ENCODE data around the gene GABARAP.

The GABARAP gene

DNA sequence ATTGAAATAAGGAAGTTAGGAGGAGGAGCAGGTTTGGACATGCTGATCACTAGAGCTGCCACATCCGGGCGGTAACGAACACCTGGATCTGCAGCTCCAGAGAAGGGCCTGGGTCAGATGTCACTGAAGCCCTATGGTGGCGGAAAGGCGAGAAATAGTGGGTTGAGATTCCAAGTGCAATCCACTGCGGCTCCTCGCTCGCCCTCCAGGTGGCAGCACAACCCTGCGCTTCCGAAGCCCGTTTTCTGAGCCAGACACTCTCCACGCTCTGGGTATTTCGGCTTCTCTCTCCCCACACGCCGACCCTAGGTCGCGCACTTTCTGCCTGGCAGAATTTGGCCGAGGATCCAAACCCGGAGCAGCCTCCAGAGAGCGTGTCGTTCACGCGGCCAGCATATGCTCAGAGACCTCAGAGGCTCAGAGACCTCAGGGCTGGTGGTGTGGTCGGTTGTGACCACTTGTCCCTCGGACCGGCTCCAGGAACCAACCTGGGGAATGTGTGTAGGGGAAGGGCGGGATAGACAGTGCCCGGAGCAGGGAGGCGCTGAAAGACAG lies 38.3 kb upstream of the GABARAP start:
- no peak overlapping the region for H4K5ac ChIP-seq (ENCODE audit: low read length)
- H3K18ac ChIP-seq (ENCODE audit: low read length) = no peak overlapping the region
- no peak overlapping the region for H4K8ac ChIP-seq (ENCODE audit: low read depth, low read length)
- H3K4me1 ChIP-seq (ENCODE audit: control insufficient read depth, low read depth, low read length) = no peaks in the 10 kb centered on the region
- H2BK120ac ChIP-seq (ENCODE audit: low read depth, low read length) = no peak overlapping the region
- no peak overlapping the region for H2BK5ac ChIP-seq (ENCODE audit: low read length)
- H2BK15ac ChIP-seq (replicated peaks; ENCODE audit: low read depth) = no peak overlapping the region
- H3K9ac ChIP-seq (ENCODE audit: low read length) = peak overlapping the region; percentile 30
- peak overlapping the region; percentile 41 for H3K4me2 ChIP-seq (ENCODE audit: low read length)
- no peak overlapping the region for H3K27ac ChIP-seq (ENCODE audit: low read depth, low read length)
- no peaks in the 10 kb centered on the region for H3K79me1 ChIP-seq (ENCODE audit: low read length)
- WGBS (ENCODE audit: extremely low coverage, insufficient coverage, low lambda C conversion rate) = no CpG with 5 or more reads among the region's 29 CpGs
- H3K56ac ChIP-seq (ENCODE audit: low read length) = peak overlapping the region; percentile 61
- no peak overlapping the region for H3K4me3 ChIP-seq (ENCODE audit: low read length)
- H3K79me2 ChIP-seq (ENCODE audit: control insufficient read depth, insufficient read depth, low read length) = no peaks in the 10 kb centered on the region
- H3K36me3 ChIP-seq (ENCODE audit: control insufficient read depth, insufficient read depth, low read length) = no peaks in the 10 kb centered on the region
- H3K27me3 ChIP-seq (ENCODE audit: insufficient read depth, low read length, poor library complexity) = no peaks in the 10 kb centered on the region
- no peak overlapping the region for H3K23ac ChIP-seq (ENCODE audit: low read length)
- H3K4ac ChIP-seq (ENCODE audit: low read depth, low read length) = no peak overlapping the region
- no peak overlapping the region for H2AK5ac ChIP-seq (ENCODE audit: low read length)
- DNase-seq = peak; percentile 94

GRCh38 chr17:7279448-7279847 lies 37.2 kb upstream of the GABARAP start:
- Histone ChIP-seq H3K27ac (ENCODE audit: low read depth, low read length) (no peak overlapping the region), H3K4me3 (ENCODE audit: low read length) (no peak overlapping the region), H3K27me3 (ENCODE audit: insufficient read depth, low read length, poor library complexity) (no peaks in the 10 kb centered on the region), H3K4me2 (ENCODE audit: low read length) (no peak overlapping the region), H3K9ac (ENCODE audit: low read length) (no peak overlapping the region), H3K23ac (ENCODE audit: low read length) (no peak overlapping the region), H2BK5ac (ENCODE audit: low read length) (no peak overlapping the region), H2BK120ac (ENCODE audit: low read depth, low read length) (no peak overlapping the region), H3K4ac (ENCODE audit: low read depth, low read length) (no peak overlapping the region), H3K79me2 (ENCODE audit: control insufficient read depth, insufficient read depth, low read length) (no peaks in the 10 kb centered on the region), H2AK5ac (ENCODE audit: low read length) (no peak overlapping the region), H2BK15ac (replicated peaks; ENCODE audit: low read depth) (no peak overlapping the region), H4K8ac (ENCODE audit: low read depth, low read length) (no peak overlapping the region), H3K36me3 (ENCODE audit: control insufficient read depth, insufficient read depth, low read length) (no peaks in the 10 kb centered on the region), H3K56ac (ENCODE audit: low read length) (no peak overlapping the region), H3K79me1 (ENCODE audit: low read length) (no peaks in the 10 kb centered on the region), H3K4me1 (ENCODE audit: control insufficient read depth, low read depth, low read length) (no peaks in the 10 kb centered on the region), H3K18ac (ENCODE audit: low read length) (no peak overlapping the region), H4K5ac (ENCODE audit: low read length) (no peak overlapping the region)
- no CpG with 5 or more reads among the region's 8 CpGs for WGBS (ENCODE audit: extremely low coverage, insufficient coverage, low lambda C conversion rate)
- DNase-seq = no peak

GRCh38 chr17:7266784-7267183 lies 24.5 kb upstream of the GABARAP start:
- no peak overlapping the region for H2BK120ac ChIP-seq (ENCODE audit: low read depth, low read length)
- H3K18ac ChIP-seq (ENCODE audit: low read length) = no peak overlapping the region
- no peak overlapping the region for H2BK5ac ChIP-seq (ENCODE audit: low read length)
- peaks cover 3% of the 10 kb centered on the region for H3K79me2 ChIP-seq (ENCODE audit: control insufficient read depth, insufficient read depth, low read length)
- no peak overlapping the region for H3K23ac ChIP-seq (ENCODE audit: low read length)
- H3K56ac ChIP-seq (ENCODE audit: low read length) = no peak overlapping the region
- H4K5ac ChIP-seq (ENCODE audit: low read length) = no peak overlapping the region
- WGBS (ENCODE audit: extremely low coverage, insufficient coverage, low lambda C conversion rate) = no CpG with 5 or more reads among the region's 1 CpG
- H3K9ac ChIP-seq (ENCODE audit: low read length) = no peak overlapping the region
- no peak overlapping the region for H4K8ac ChIP-seq (ENCODE audit: low read depth, low read length)
- H3K27me3 ChIP-seq (ENCODE audit: insufficient read depth, low read length, poor library complexity) = no peaks in the 10 kb centered on the region
- H2AK5ac ChIP-seq (ENCODE audit: low read length) = no peak overlapping the region
- no peak overlapping the region for H3K4ac ChIP-seq (ENCODE audit: low read depth, low read length)
- no peak overlapping the region for H3K27ac ChIP-seq (ENCODE audit: low read depth, low read length)
- H3K79me1 ChIP-seq (ENCODE audit: low read length) = peaks cover under 1% of the 10 kb centered on the region
- no peaks in the 10 kb centered on the region for H3K36me3 ChIP-seq (ENCODE audit: control insufficient read depth, insufficient read depth, low read length)
- no peak for DNase-seq
- no peaks in the 10 kb centered on the region for H3K4me1 ChIP-seq (ENCODE audit: control insufficient read depth, low read depth, low read length)
- no peak overlapping the region for H3K4me2 ChIP-seq (ENCODE audit: low read length)
- no peak overlapping the region for H2BK15ac ChIP-seq (replicated peaks; ENCODE audit: low read depth)
- no peak overlapping the region for H3K4me3 ChIP-seq (ENCODE audit: low read length)

- peaks cover 9% of the 10 kb centered on the region for H3K79me1 ChIP-seq (ENCODE audit: low read length)
- peak overlapping the region; percentile 74 for H3K9ac ChIP-seq (ENCODE audit: low read length)
- H2BK5ac ChIP-seq (ENCODE audit: low read length) = peak overlapping the region; percentile 52
- peak overlapping the region; percentile 88 for H3K56ac ChIP-seq (ENCODE audit: low read length)
- H2AK5ac ChIP-seq (ENCODE audit: low read length) = no peak overlapping the region
- H2BK120ac ChIP-seq (ENCODE audit: low read depth, low read length) = no peak overlapping the region
- H3K79me2 ChIP-seq (ENCODE audit: control insufficient read depth, insufficient read depth, low read length) = peaks cover 24% of the 10 kb centered on the region
- no peak overlapping the region for H4K5ac ChIP-seq (ENCODE audit: low read length)
- no peak overlapping the region for H3K27ac ChIP-seq (ENCODE audit: low read depth, low read length)
- peaks cover 2% of the 10 kb centered on the region for H3K36me3 ChIP-seq (ENCODE audit: control insufficient read depth, insufficient read depth, low read length)
- WGBS (ENCODE audit: extremely low coverage, insufficient coverage, low lambda C conversion rate) = no CpG with 5 or more reads among the region's 4 CpGs
- H2BK15ac ChIP-seq (replicated peaks; ENCODE audit: low read depth) = no peak overlapping the region
- peaks cover 5% of the 10 kb centered on the region for H3K4me1 ChIP-seq (ENCODE audit: control insufficient read depth, low read depth, low read length)
- peak overlapping the region; percentile 11 for H3K23ac ChIP-seq (ENCODE audit: low read length)
- H3K4ac ChIP-seq (ENCODE audit: low read depth, low read length) = no peak overlapping the region
- H3K4me3 ChIP-seq (ENCODE audit: low read length) = no peak overlapping the region
- no peaks in the 10 kb centered on the region for H3K27me3 ChIP-seq (ENCODE audit: insufficient read depth, low read length, poor library complexity)
- no peak overlapping the region for H4K8ac ChIP-seq (ENCODE audit: low read depth, low read length)
- no peak overlapping the region for H3K18ac ChIP-seq (ENCODE audit: low read length)
- H3K4me2 ChIP-seq (ENCODE audit: low read length) = no peak overlapping the region
- peak; percentile 25 for DNase-seq
Observed at GRCh38 chr17:7263801-7264078, 21.5 kb upstream of the GABARAP start.

DNA sequence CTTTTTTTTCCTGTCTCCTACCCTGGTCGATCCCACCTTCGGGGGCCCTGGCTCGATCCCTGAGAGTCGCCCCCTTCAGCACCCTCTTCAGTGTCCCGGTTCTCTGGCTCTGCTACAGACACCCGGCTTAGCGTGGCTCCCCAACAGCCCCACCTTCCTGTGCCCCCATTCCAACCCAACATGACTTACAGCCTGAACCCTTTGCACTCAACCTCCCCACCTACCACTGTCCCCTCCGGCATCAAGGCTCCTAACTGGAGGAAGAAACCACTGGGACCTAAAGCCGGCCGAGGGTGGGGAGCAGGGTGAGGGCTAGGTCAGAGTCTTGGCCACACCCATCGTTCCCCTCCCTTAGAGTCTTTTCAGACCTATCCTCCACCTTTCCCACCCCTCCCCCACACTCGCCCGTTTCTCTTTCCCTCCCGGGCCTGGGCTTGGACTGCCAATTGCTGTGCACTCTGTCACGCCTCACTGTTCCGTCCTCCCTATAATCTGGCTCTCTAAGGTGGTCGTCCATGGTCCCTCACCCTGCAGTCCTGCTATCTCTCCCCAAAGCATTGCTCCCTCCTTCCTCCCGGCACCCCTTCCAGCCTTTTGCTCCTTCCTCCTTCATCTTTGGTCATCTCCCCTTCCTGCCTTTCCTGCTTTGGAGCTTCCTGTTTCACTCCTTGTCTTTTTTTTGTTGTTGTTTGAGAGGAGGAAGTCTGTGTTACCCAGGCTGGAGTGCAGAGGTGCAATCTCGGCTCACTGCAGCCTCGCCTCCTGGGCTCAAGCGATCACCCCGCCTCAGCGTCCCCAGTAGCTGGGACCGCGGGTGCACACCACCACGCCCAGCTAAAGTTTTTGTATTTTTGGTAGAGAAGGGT lies 20.9 kb upstream of the GABARAP start:
- Histone ChIP-seq H3K4me2 (ENCODE audit: low read length) (peak overlapping the region; percentile 80), H2BK15ac (replicated peaks; ENCODE audit: low read depth) (no peak overlapping the region), H3K9ac (ENCODE audit: low read length) (peak overlapping the region; percentile 74), H2BK120ac (ENCODE audit: low read depth, low read length) (no peak overlapping the region), H3K23ac (ENCODE audit: low read length) (peak overlapping the region; percentile 54), H3K4me1 (ENCODE audit: control insufficient read depth, low read depth, low read length) (peaks cover 5% of the 10 kb centered on the region), H4K5ac (ENCODE audit: low read length) (no peak overlapping the region), H3K56ac (ENCODE audit: low read length) (peak overlapping the region; percentile 88), H3K79me2 (ENCODE audit: control insufficient read depth, insufficient read depth, low read length) (peaks cover 25% of the 10 kb centered on the region), H3K4me3 (ENCODE audit: low read length) (peak overlapping the region; percentile 33), H4K8ac (ENCODE audit: low read depth, low read length) (no peak overlapping the region), H2BK5ac (ENCODE audit: low read length) (peak overlapping the region; percentile 52), H3K27me3 (ENCODE audit: insufficient read depth, low read length, poor library complexity) (no peaks in the 10 kb centered on the region), H3K27ac (ENCODE audit: low read depth, low read length) (peak overlapping the region; percentile 24), H3K36me3 (ENCODE audit: control insufficient read depth, insufficient read depth, low read length) (peaks cover 2% of the 10 kb centered on the region), H2AK5ac (ENCODE audit: low read length) (no peak overlapping the region), H3K79me1 (ENCODE audit: low read length) (peaks cover 9% of the 10 kb centered on the region), H3K4ac (ENCODE audit: low read depth, low read length) (no peak overlapping the region), H3K18ac (ENCODE audit: low read length) (peak overlapping the region; percentile 0)
- no CpG with 5 or more reads among the region's 26 CpGs for WGBS (ENCODE audit: extremely low coverage, insufficient coverage, low lambda C conversion rate)
- peak; percentile 93 for DNase-seq
